ACC112 (cell line): ENCODE data around the gene SLC47A1.

Source experiments
- H2AFZ ChIP-seq: fragments of 200-600 bp; sonication (generic); one replicate; pipeline ENCODE4 v1.6.0; 2017; ENCODE audit warnings: antibody characterized with exemption, low read length; ENCODE audit not compliant: unreplicated experiment
- H3K27ac ChIP-seq: fragments of 200-600 bp; sonication (generic); 2 replicates; pipeline ENCODE4 v1.5.1; 2014; ENCODE audit warnings: low read depth, mild to moderate bottlenecking, antibody characterized with exemption, low read length, moderate library complexity
- H3K27me3 ChIP-seq: fragments of 200-600 bp; sonication (generic); 2 replicates; pipeline ENCODE4 v1.6.1; 2014; ENCODE audit warnings: mild to moderate bottlenecking, antibody characterized with exemption, low read length, moderate library complexity, mixed read lengths; ENCODE audit not compliant: insufficient read depth
- H3K36me3 ChIP-seq: fragments of 200-600 bp; sonication (generic); 2 replicates; pipeline ENCODE4 v1.6.1; 2016; ENCODE audit warnings: mild to moderate bottlenecking, antibody characterized with exemption, low read length, moderate library complexity, mixed read lengths; ENCODE audit not compliant: insufficient read depth
- H3K4me1 ChIP-seq: fragments of 200-600 bp; sonication (generic); one replicate; pipeline ENCODE4 v1.6.1; 2016; ENCODE audit warnings: low read length, mixed read lengths; ENCODE audit not compliant: insufficient read depth, unreplicated experiment, control insufficient read depth
- H3K4me3 ChIP-seq: fragments of 200-600 bp; sonication (generic); 2 replicates; pipeline ENCODE4 v1.5.1; 2014; ENCODE audit warnings: mild to moderate bottlenecking, low read depth, low read length
- H3K79me2 ChIP-seq: fragments of 200-600 bp; sonication (generic); one replicate; pipeline ENCODE4 v1.6.0; 2016; ENCODE audit warnings: low read length; ENCODE audit not compliant: control insufficient read depth, unreplicated experiment, insufficient read depth

SLC47A1 gene

DNA sequence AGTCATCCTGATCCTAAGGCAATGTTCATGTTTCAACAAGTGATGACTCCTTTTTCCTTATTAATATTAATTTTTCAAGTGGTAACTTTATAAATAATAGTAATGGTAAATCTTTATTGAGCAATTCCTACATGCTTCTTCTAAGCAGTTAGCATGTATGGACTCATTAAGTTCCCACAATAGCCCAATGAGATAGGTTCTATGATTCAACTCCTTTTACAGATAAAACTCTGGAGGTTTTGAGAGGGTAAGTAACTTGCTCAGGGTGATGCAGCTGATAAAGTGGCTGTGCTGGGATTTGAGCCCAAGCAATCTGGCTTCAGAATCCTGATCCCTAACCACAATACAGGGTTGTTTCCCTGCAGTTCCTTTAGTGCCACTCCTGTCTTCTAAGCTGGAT, 25.3 kb downstream of the SLC47A1 start:
- Histone ChIP-seq H3K79me2 (no peaks in the 10 kb centered on the region), H2AFZ (no peak overlapping the region), H3K4me3 (no peak overlapping the region), H3K36me3 (no peaks in the 10 kb centered on the region), H3K4me1 (no peaks in the 10 kb centered on the region), H3K27ac (no peak overlapping the region), H3K27me3 (no peaks in the 10 kb centered on the region; the same call in 1 of the 2 replicates)

DNA sequence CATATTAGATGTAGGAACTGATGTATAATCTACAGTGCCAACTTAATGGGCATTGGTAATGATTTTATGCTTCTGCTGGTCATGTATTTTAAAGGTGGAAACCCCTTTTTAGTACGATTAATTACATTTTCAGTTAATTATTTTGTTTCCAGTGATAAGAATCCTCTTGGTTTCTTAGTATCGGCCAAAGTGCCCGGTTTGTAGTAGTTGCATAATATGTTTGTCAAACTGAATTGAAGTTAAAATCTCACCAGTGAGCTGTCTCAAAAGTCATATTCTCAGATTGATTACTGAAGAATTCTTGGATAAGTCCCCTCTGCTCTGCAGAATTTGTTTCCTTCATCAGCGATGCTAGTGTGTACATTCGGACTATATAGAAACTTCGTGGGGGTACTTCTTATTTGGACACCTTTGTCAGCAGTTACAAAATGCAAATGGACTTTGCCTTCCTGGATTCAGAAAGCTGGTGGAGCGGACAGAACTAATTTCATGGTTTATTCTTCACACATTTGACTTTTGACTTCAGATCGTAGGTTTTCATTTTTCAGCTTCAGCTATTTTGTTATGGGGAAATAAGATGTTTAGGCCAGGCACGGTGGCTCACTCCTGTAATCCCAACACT, 28.2 kb downstream of the SLC47A1 start:
- no peaks in the 10 kb centered on the region for H3K4me1 ChIP-seq
- no peak overlapping the region for H2AFZ ChIP-seq
- no peak overlapping the region for H3K4me3 ChIP-seq
- H3K27ac ChIP-seq = no peak overlapping the region
- no peaks in the 10 kb centered on the region for H3K79me2 ChIP-seq
- no peaks in the 10 kb centered on the region for H3K36me3 ChIP-seq
- H3K27me3 ChIP-seq = no peaks in the 10 kb centered on the region; the same call in 1 of the 2 replicates

DNA sequence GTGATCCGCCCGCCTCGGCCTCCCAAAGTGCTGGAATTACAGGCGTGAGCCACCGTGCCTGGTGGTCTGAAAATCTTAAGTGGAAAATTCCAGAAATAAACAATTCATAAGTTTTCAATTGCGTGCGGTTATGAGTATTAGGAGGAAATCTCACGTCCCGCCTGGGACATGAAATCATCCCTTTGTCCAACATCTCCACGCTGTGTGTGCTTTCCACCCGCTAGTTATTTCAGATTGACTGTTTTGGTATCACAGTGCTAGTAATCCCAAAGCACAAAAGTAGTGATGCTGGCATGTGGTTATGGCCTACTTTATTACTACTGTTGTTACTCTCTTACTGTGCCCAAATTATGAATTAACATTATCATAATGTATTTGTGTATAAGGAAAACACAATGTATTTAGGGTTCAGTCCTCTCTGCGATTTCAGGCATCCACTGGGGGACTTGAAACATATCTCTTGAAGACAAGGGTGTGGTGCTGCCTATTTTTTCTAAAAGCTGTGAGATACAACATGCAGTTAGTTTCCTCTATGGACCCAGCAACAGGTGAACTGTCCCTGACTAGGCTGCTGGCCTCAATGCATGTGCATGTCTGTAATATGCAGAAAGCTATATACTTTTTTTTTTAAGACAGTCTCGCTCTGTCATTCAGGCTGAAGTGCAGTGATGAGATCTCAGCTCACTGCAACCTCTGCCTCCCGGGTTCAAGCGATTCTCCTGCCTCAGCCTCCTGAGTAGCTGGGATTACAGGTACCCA, 32.3 kb downstream of the SLC47A1 start:
- Histone ChIP-seq H3K4me1 (no peaks in the 10 kb centered on the region), H3K36me3 (no peaks in the 10 kb centered on the region), H3K79me2 (no peaks in the 10 kb centered on the region)

DNA sequence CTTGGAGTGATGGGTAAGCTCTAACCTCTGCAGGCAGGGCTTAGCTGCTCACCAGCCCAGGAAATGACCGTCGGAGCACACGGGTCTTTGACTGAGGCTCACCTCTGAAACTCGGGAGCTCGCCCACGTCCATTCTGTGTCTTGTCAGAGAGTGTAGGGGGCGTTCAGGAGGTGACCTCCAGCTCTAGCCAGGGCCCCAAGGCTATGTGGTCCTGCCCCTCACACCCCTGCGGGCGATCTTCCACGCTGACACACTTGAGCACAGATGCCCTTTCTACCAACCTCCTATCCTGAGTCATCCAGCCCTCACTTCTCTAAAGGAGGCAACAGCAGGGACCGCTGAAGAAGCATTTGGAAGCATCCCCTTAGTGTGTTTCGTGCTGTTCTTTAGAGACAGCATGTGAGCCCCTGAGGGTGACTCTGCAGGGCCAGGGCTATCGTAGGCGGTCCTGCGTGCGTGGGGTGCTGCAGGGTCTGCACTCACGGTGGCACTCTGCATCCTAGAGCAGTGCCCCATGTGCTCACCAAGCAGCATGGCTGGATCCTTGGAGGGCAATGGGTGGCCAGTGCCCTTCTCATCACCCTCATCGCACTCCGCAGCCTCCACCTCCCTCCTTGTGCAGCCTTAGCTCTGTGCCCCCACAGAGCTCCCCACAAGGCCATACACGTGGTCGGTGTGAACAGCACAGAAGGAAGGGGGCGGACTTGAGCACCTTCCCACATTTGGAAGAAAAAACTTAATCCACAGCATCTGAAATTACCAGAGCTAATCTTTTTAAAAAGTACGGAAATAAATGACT, 33.8 kb downstream of the SLC47A1 start:
- H3K36me3 ChIP-seq = no peaks in the 10 kb centered on the region
- no peak overlapping the region for H3K27ac ChIP-seq
- H2AFZ ChIP-seq = no peak overlapping the region
- H3K27me3 ChIP-seq = no peaks in the 10 kb centered on the region
- no peaks in the 10 kb centered on the region for H3K4me1 ChIP-seq
- H3K79me2 ChIP-seq = no peaks in the 10 kb centered on the region
- no peak overlapping the region for H3K4me3 ChIP-seq

More for the DNA sequence above, 32.3 kb downstream of the SLC47A1 start:
- no peak overlapping the region for H3K27ac ChIP-seq
- no peak overlapping the region for H3K4me3 ChIP-seq
- no peak overlapping the region for H2AFZ ChIP-seq
- H3K27me3 ChIP-seq = no peaks in the 10 kb centered on the region

DNA sequence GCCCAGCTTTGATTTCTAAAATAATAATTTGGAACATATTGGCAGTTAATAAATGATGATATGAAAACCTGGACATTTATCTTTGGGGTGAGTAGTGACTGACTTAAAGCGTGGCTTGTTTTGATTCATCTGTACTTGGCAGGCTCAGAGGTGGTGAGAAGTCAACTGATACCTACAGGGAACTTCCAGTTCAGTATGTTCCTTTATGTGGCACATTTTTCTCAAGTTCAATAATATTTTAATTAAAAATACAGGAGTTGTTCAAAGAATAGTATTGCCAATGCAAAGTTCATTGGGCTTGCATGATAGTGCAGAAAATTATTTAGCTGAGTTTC, 34.3 kb downstream of the SLC47A1 start:
- Histone ChIP-seq H3K27me3 (no peaks in the 10 kb centered on the region), H3K27ac (no peak overlapping the region), H2AFZ (no peak overlapping the region), H3K4me1 (no peaks in the 10 kb centered on the region), H3K4me3 (no peak overlapping the region), H3K36me3 (no peaks in the 10 kb centered on the region), H3K79me2 (no peaks in the 10 kb centered on the region)

DNA sequence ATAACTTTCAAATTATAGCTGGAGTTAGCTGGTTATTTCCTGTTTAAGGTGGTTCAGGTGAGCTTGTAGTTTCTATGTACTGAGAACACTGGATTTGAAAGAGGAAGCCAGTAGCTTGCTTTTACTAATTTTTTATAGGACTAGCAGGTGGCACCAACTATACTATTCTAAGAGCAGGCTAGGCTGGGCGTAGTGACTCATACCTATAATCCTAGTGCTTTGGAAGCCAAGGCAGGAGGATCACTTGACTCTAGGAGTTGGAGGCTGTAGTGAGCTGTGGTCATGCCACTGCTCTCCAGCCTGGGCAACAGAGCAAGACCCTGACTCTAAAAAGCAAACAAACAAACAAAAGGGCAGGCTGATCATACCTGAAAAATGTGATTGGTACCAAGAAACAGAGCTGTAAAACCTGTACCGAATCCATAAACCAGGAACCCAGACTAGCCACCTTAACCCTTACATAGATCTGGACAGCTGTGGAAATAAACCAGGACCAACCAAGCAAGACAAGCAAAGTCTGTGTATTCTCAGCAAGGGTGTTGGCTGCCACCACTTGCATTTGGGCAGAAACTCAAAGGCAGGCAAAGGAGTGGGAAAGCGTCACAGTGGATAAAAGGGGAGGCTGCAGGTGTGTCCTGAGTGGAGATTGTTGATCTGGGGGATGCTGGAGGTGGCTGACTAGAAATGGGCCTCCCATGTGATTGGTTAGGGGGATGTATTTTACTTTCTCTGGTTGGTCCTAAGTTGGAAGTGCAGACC, 36.3 kb downstream of the SLC47A1 start:
- H3K36me3 ChIP-seq = no peaks in the 10 kb centered on the region
- no peak overlapping the region for H2AFZ ChIP-seq
- no peak overlapping the region for H3K27ac ChIP-seq
- no peak overlapping the region for H3K4me3 ChIP-seq
- H3K27me3 ChIP-seq = no peaks in the 10 kb centered on the region
- no peaks in the 10 kb centered on the region for H3K4me1 ChIP-seq
- no peaks in the 10 kb centered on the region for H3K79me2 ChIP-seq

DNA sequence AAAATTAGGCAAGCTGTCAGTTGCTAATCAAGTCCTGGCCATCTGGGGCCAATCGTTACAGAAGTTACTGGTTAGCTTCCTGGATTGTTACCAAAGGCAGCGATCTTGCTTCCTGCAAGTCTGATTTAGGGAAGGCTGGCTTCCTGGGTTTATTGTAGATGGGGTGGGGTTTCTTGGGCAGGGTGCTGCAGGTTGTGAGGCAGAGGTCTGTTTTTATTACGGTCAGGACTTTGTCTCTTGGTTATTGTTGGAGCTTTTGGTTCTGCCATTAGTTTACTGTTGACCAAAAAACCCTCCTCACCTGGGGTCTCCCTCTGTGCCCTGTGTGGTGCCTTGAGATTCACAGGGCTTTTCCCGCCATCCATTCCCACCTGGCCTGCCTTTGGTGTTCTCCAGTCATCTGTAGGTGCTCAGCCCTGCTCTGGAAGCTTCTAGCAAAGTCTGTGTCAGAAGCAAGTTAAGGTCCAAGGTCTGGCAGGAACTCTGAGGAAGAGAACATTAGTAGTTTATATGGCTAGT, 36.9 kb downstream of the SLC47A1 start:
- no peaks in the 10 kb centered on the region for H3K4me1 ChIP-seq
- H3K27me3 ChIP-seq = no peaks in the 10 kb centered on the region
- no peak overlapping the region for H3K4me3 ChIP-seq
- no peak overlapping the region for H2AFZ ChIP-seq
- H3K27ac ChIP-seq = no peak overlapping the region
- no peaks in the 10 kb centered on the region for H3K36me3 ChIP-seq
- H3K79me2 ChIP-seq = no peaks in the 10 kb centered on the region

DNA sequence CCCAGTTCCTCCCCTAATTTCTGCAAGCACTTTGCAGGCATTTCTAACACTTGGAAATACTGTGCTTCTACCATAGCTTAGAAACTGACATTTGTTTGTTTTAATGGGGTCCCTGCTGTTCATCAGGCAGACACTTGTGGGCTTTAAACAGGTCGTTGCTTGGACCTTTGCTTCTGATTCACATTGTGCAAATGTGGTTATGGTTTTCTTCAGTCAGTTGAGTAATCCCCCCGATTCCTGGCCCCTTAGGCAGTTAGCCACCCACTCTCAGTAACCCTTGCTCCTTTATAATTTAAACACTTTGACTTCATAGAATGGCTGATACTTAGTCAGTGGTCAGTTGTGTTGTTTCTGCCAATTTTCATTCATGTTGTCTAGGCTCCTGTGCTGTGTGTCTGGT, 39.4 kb downstream of the SLC47A1 start:
- H2AFZ ChIP-seq = no peak overlapping the region
- H3K4me1 ChIP-seq = no peaks in the 10 kb centered on the region
- H3K36me3 ChIP-seq = no peaks in the 10 kb centered on the region
- H3K27me3 ChIP-seq = no peaks in the 10 kb centered on the region
- no peaks in the 10 kb centered on the region for H3K79me2 ChIP-seq
- no peak overlapping the region for H3K27ac ChIP-seq
- no peak overlapping the region for H3K4me3 ChIP-seq

DNA sequence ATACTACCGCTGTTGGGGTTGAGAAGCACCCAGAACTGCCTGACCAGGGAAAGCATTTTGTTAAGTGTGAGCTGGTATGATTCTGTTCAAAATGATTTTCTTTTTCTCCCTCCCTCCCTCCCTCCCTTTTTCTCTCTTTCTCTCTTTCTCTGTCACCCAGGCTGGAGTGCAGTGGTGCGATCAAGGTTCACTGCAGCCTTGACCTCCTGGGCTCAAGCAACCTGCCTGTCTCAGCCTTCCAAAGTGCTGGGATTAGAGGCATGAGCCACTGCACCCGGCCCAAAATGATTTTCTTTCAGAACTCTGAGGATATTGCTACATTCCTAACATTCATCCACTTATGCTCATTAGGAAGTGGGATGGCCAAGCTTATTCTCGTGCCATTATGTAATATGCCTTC, 41.3 kb downstream of the SLC47A1 start:
- Histone ChIP-seq H3K4me3 (no peak overlapping the region), H3K4me1 (no peaks in the 10 kb centered on the region), H3K27me3 (peaks cover 11% of the 10 kb centered on the region), H3K79me2 (no peaks in the 10 kb centered on the region), H3K27ac (no peak overlapping the region), H3K36me3 (no peaks in the 10 kb centered on the region), H2AFZ (no peak overlapping the region)

DNA sequence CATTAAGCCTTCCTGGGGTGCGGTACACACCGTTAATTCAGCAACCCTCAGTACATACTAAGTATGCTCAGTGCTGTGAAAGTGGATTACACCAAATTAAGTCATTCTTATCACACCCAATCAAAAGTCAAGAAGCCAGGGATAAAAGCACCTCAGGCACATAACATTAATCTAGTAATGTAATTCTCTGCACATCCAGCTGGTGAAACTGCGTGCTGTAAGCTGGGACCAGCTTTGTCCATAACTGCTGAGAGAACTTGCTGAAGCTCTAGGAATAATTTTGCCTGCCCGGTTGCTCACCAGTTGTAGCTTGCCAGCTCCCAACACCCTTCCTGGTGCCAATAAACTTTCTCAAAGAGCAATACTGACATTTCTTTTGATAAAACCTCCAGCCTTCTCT, 44.9 kb downstream of the SLC47A1 start:
- Histone ChIP-seq H3K27ac (no peak overlapping the region), H3K4me3 (no peak overlapping the region), H3K27me3 (peaks cover 19% of the 10 kb centered on the region), H3K4me1 (no peaks in the 10 kb centered on the region), H3K79me2 (no peaks in the 10 kb centered on the region), H3K36me3 (no peaks in the 10 kb centered on the region), H2AFZ (no peak overlapping the region)
